ENCODE measurements around the gene TXNL1.

GRCh38 chr18:56659111-56659510 is 20.7 kb upstream of the TXNL1 start:
- TF ChIP-seq CTCF (IDR thresholded peaks at IDR 0.05): no peak
- TF ChIP-seq USF2 (CRISPR knock-in tag; IDR thresholded peaks at IDR 0.05): no peak
- TF ChIP-seq NR1H2 (CRISPR knock-in tag; IDR thresholded peaks at IDR 0.05): no peak
- no peak for TF ChIP-seq IRF1 (CRISPR knock-in tag; IDR thresholded peaks at IDR 0.05)
- no peak for TF ChIP-seq TCF7 (CRISPR knock-in tag; IDR thresholded peaks at IDR 0.05; ENCODE audit: low read depth)
- TF ChIP-seq ZNF281 (CRISPR knock-in tag; IDR thresholded peaks at IDR 0.05): no peak
- TF ChIP-seq FOXJ3 (CRISPR knock-in tag; IDR thresholded peaks at IDR 0.05; ENCODE audit: borderline replicate concordance): no peak
- TF ChIP-seq ATF2 (CRISPR knock-in tag; IDR thresholded peaks at IDR 0.05; ENCODE audit: borderline replicate concordance, low read depth): no peak

All from WTC11 (cell line).